Activated T-cell treated with anti-CD3 and anti-CD28 coated beads, Interleukin-2, amount 50 U/mL, for 24 hours (primary cell): ENCODE results near the gene HOXB5.

Experiments
- DNase-seq: peaks from one replicate; pipeline ENCODE4 v3.0.0-alpha.2; 2020
- H3K27ac Mint-ChIP-seq: 2 replicates; pipeline ENCODE4 v1.8.0; 2020; ENCODE audit warnings: mild to moderate bottlenecking, mixed read lengths
- H3K27me3 Mint-ChIP-seq: 2 replicates; pipeline ENCODE4 v1.8.0; 2020; ENCODE audit warnings: mixed read lengths
- H3K36me3 Mint-ChIP-seq: 2 replicates; pipeline ENCODE4 v1.8.0; 2020; ENCODE audit warnings: low read depth, mixed read lengths
- H3K4me1 Mint-ChIP-seq: 2 replicates; pipeline ENCODE4 v1.8.0; 2020; ENCODE audit warnings: low read depth, mixed read lengths
- H3K4me3 Mint-ChIP-seq: 2 replicates; pipeline ENCODE4 v1.8.0; 2020; ENCODE audit warnings: mild to moderate bottlenecking, moderate library complexity, mixed read lengths
- H3K9me3 Mint-ChIP-seq: 2 replicates; pipeline ENCODE4 v1.8.0; 2020; ENCODE audit warnings: mixed read lengths

Gene HOXB5

DNA sequence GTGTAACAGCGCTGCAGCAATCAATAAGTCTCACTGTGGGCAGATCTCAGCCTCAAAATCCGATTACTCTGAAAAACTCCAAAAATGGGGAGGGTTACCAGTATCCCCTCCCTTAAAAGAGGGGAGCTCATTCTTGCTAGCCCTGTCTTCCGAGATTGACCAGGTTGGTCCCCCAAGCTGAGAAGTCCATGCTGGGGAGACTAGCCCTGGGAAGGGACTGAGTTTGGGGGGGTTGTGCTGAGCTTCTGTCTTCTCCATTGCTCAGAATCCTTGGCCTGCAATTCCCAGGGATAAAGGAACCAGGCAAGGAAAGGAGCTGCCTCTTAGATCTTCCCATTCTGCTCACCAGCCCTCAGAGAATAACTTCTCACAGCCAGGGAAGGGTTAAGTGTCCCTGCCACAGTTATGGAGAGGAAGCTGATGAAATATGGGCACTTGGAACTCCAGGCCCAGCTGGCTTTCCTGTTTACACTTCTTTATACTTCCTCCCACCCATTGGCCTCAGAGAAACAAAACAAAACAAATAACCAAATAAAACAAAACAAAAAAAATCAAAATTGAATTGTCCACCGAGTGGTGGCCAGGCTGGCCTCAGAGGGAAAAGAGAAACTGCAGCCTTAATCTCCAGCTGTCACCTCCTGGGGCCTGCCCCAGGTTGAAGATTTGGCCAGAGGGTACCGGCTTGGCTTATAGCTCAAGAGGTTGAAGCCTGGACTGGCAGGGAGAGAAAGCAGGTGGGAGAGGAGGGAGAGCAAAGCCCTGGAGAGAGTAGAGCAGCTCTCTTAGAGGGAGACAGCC, 6.1 kb downstream of the HOXB5 start:
- peaks cover 2% of the 10 kb centered on the region for H3K36me3 Mint-ChIP-seq
- H3K27ac Mint-ChIP-seq = no peak overlapping the region
- no peak for DNase-seq
- H3K9me3 Mint-ChIP-seq = no peaks in the 10 kb centered on the region
- peaks cover 99% of the 10 kb centered on the region for H3K27me3 Mint-ChIP-seq
- H3K4me3 Mint-ChIP-seq = no peak overlapping the region
- H3K4me1 Mint-ChIP-seq = peaks cover 35% of the 10 kb centered on the region

DNA sequence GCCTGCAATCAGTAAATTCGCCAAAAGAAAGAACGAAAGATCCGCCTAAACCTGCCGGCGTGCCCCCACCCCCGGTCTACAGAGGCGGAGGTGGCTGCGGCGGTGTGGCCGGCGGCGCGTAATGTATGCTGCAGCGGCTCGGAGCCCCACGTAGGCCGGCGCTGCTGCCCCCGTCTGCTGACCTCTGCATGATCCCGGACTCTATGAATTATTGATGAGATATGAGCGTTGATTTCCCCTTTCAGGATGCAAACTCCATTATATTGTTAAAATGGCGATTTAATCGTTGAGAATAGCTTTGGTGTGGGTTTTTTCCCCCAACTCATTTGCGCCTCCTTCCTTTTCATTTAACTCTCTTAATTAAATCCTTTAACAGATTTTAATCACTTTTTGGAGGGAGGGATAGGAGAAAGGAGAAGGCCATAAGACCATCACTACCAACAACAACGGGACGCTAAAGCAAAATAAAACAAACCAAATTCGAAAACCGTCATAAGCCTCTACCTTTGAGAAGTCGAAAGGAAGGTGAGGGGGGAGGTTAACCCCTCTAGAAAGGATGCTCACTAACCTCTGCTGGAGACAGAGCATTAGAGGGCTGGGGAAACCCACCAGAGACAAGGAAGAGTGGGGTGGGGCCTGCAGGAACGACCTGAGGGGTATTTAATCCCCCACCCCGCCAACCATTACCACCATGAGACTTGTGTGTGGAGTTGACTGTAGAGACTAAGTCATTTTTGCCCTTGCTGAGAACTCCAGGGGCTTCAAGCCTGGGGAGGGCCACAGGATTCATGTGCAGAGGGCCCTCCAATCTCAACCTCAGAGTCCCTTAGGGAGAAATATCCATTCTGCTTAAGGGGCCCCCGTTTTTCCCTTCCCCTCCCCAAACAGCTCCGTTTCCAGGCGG, 7.0 kb downstream of the HOXB5 start:
- no peaks in the 10 kb centered on the region for H3K9me3 Mint-ChIP-seq
- peaks cover 98% of the 10 kb centered on the region for H3K27me3 Mint-ChIP-seq
- peak; percentile 51 for DNase-seq
- H3K4me3 Mint-ChIP-seq = peak overlapping the region; percentile 85
- peaks cover 35% of the 10 kb centered on the region for H3K4me1 Mint-ChIP-seq
- peaks cover 2% of the 10 kb centered on the region for H3K36me3 Mint-ChIP-seq
- H3K27ac Mint-ChIP-seq = no peak overlapping the region

GRCh38 chr17:48584223-48584741, 9.3 kb downstream of the HOXB5 start:
- H3K4me1 Mint-ChIP-seq = peaks cover 46% of the 10 kb centered on the region
- no peak overlapping the region for H3K27ac Mint-ChIP-seq
- H3K4me3 Mint-ChIP-seq = no peak overlapping the region
- no peak for DNase-seq
- peaks cover 2% of the 10 kb centered on the region for H3K36me3 Mint-ChIP-seq
- H3K27me3 Mint-ChIP-seq = peaks cover 98% of the 10 kb centered on the region
- H3K9me3 Mint-ChIP-seq = no peaks in the 10 kb centered on the region

DNA sequence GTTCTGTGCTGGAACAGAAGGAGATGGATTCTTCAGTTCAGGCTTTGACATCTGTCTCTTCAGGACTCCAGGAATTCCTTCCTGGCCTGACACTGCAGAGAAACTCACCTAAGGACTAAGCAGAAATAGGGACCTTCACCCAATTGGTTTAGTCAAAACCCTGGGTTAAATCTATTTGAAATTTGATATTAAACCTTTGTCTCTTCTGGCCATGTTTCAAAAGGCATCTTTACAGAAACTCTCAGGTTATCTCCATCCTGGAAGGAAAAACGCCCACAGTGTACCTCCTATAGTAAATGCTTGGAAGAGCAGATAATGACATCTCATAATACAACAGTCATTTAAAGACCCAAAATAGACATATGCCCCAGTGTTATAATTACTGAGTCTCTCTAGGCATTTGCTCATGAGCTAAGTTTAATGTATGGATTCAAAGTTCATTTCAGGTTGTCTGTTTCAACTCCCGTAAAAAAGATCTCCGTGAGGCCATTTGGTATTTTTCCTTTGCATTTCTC, 9.8 kb downstream of the HOXB5 start:
- H3K27me3 Mint-ChIP-seq = peaks cover 98% of the 10 kb centered on the region
- peaks cover 2% of the 10 kb centered on the region for H3K36me3 Mint-ChIP-seq
- no peak overlapping the region for H3K27ac Mint-ChIP-seq
- peaks cover 51% of the 10 kb centered on the region for H3K4me1 Mint-ChIP-seq
- H3K9me3 Mint-ChIP-seq = no peaks in the 10 kb centered on the region
- no peak overlapping the region for H3K4me3 Mint-ChIP-seq
- no peak for DNase-seq

GRCh38 chr17:48582750-48583069, 10.9 kb downstream of the HOXB5 start:
- Mint-ChIP-seq H3K4me3 (peak overlapping the region; percentile 57), H3K4me1 (peaks cover 55% of the 10 kb centered on the region), H3K27ac (no peak overlapping the region)

GRCh38 chr17:48579760-48580554, 13.6 kb downstream of the HOXB5 start:
- Mint-ChIP-seq H3K36me3 (no peaks in the 10 kb centered on the region), H3K27me3 (peaks cover 82% of the 10 kb centered on the region), H3K9me3 (no peaks in the 10 kb centered on the region), H3K4me3 (peak overlapping the region; percentile 11), H3K4me1 (peaks cover 52% of the 10 kb centered on the region), H3K27ac (no peak overlapping the region)
- DNase-seq = no peak

More at GRCh38 chr17:48582750-48583069, 10.9 kb downstream of the HOXB5 start:
- no peak for DNase-seq
- Mint-ChIP-seq H3K9me3 (no peaks in the 10 kb centered on the region), H3K27me3 (peaks cover 93% of the 10 kb centered on the region), H3K36me3 (peaks cover 2% of the 10 kb centered on the region)

GRCh38 chr17:48579471-48579759, 14.2 kb downstream of the HOXB5 start:
- Mint-ChIP-seq H3K36me3 (no peaks in the 10 kb centered on the region), H3K9me3 (no peaks in the 10 kb centered on the region), H3K4me1 (peaks cover 50% of the 10 kb centered on the region), H3K4me3 (peak overlapping the region; percentile 83), H3K27me3 (peaks cover 78% of the 10 kb centered on the region), H3K27ac (no peak overlapping the region)
- no peak for DNase-seq

DNA sequence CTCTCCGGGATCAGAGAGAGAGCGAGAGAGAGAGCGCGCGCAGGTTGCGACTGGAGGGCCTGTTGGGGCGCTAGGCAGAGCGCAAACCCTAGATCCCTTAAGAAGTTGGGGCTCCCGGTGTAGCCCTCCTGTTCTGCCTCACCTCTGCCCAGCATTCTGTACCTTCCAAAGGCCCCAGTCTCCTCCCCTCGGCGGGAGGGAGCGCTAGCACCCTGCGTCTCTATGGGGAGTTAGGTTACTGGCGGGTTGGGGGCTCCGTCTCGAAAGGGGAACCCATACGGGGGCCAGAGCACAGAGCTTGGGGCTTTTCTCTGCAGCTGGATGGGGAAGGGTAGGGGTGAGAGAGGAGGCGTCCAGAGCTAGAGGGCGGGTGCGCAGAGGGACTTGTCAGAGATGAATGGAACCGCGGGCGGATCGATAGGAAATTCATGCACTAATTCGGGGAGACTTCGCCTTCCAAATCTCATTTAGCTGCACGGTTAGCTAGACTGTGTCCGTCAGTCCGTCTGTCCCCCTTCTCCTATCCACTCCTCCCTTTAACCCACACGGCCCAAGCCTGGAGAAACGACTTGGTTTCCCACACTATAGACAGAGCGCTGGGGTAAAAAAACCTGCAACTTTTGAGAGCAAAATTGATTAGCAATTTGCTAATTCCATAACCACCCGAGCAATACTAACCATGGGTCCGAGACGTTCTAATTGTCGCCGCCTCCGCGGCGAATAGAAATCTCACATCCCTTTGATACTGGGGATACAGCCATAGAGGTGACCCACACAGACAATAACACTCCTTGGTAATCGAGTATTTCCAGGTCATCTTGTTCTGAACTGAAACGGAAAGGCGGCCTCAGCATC, 14.7 kb downstream of the HOXB5 start:
- Mint-ChIP-seq H3K9me3 (no peaks in the 10 kb centered on the region), H3K36me3 (no peaks in the 10 kb centered on the region), H3K4me1 (peaks cover 50% of the 10 kb centered on the region), H3K27ac (peak overlapping the region; percentile 37), H3K27me3 (peaks cover 76% of the 10 kb centered on the region), H3K4me3 (peak overlapping the region; percentile 83)
- no peak for DNase-seq

DNA sequence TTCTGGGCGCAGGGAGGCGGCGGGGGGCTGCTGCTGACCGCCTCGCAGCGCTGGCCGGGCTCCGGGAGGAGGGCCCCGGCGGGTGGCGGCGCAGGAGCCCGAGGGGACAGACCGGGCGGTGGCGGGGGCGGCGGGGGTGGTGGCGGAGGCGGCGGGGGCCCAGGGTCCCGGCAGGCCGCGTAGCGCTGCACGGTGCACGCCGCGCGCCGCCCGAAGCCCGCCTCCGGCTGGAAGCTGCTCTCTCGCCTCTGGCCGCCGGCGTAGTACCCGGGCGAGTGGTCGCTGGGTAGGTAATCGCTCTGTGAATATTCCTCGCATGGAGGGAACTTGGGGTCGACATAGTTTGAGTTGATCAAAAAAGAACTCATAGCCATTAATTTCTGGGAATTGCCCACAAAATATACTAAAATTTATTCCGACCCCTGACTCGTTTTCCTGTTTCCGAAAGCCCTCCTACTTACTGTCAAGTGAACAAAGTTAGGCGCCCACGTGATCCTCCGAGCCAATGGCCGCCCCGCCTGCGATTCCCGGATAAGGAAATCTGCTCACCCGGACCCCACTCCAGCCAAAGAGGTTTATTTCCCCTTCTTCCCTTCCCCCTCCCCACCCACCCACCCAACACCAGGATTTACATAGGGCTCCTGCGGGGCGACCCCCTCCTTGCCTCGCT, 15.5 kb downstream of the HOXB5 start, which contains the start of gene HOXB4:
Gene HOXB4 (minus strand): TSS at position 405 of the 670 bp plus-strand sequence. CDS start 31 bp downstream, at position 374.
- Mint-ChIP-seq H3K9me3 (no peaks in the 10 kb centered on the region), H3K27ac (peak within 1 kb of the TSS; percentile 83), H3K36me3 (no peaks in the 10 kb centered on the region), H3K27me3 (peaks cover 69% of the 10 kb centered on the region), H3K4me1 (peaks cover 50% of the 10 kb centered on the region), H3K4me3 (peak within 1 kb of the TSS; percentile 83)
- DNase-seq = peak; percentile 76

DNA sequence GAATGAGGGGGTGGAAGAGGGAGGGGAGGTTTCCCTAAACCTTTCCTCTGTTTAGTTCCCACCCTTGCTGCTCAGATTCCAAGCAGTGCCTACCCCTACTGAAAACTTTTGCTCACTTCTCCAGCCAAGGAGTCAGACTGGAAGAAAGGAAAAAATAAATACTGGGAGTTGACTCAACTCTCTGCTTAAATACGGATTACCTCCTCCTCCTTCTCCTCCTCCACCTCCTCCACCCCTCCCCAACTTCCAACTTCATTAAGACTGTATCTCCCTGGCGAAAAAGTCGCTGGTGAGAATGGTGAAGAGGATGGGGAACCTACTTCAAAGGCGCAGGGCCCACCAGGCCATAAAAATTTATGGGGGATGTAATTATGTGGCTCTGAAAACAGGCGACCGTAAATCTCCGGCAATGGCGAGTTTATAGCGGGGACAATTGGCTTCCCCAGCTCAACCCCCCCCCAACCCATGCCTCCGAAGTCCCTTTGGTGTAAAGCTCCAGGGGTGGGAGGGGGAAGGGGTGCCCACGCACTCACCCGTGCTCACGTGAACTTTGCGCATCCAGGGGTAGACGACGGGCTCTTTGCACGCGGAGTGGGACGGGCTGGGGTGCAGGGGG, 16.1 kb downstream of the HOXB5 start:
- H3K36me3 Mint-ChIP-seq = no peaks in the 10 kb centered on the region
- H3K27me3 Mint-ChIP-seq = peaks cover 62% of the 10 kb centered on the region
- no peaks in the 10 kb centered on the region for H3K9me3 Mint-ChIP-seq
- H3K27ac Mint-ChIP-seq = peak overlapping the region; percentile 38
- DNase-seq = peak; percentile 42
- peaks cover 47% of the 10 kb centered on the region for H3K4me1 Mint-ChIP-seq
- H3K4me3 Mint-ChIP-seq = peak overlapping the region; percentile 75

DNA sequence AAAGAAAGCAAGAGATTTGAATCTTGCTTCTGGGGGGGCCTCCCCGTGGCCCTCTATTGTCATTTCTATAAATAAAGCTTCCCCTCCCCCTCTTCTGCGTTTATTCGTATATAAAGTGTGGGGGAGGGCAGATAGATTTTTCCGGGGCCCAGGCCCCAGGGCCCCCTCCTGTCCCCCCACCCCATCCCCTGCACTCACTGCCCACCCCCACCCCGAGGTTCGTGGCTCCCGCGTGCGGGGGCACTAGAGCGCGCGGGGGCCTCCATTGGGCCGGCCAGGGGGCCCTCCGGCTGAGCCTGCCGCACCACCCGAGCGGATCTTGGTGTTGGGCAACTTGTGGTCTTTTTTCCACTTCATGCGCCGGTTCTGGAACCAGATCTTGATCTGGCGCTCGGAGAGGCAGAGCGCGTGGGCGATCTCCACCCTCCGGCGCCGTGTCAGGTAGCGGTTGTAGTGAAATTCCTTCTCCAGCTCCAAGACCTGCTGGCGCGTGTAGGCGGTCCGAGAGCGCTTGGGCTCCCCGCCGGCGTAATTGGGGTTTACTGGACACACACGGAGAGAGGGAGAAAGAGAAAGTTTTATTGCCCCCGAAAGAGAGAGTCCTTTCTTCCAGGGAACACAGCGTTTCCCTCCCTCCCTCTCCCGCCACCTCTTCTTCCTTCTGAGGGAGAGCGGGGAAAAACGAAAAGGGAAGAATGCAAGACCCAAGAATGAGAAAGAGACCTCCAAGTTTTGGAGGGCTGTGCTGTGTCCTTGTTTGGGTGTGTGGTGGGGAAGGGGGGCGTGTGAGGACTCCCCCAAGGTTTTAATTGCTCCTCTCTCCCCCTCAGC, 16.9 kb downstream of the HOXB5 start:
- Mint-ChIP-seq H3K27ac (peak overlapping the region; percentile 29), H3K9me3 (no peaks in the 10 kb centered on the region), H3K4me3 (peak overlapping the region; percentile 75), H3K27me3 (peaks cover 56% of the 10 kb centered on the region), H3K4me1 (peaks cover 43% of the 10 kb centered on the region), H3K36me3 (no peaks in the 10 kb centered on the region)
- DNase-seq = no peak
